ENCODE measurements around the gene STAT4. TPM values are rescaled to one million over a fixed set of nuclear protein-coding genes. Genes with fewer than 3 reads are reported as not detected.

STAT4 gene
- total RNA-seq, 1 donor from 2014 or later, result 1.0 TPM

- no peak for DNase-seq (ENCODE audit: low read depth, low spot score)
- Mint-ChIP-seq H3K9me3 (no peaks in the 10 kb centered on the region), H3K4me3 (no peak overlapping the region), H3K27me3 (ENCODE audit: low read depth) (peaks cover 10% of the 10 kb centered on the region), H3K27ac (ENCODE audit: unreplicated experiment) (no peak overlapping the region), H3K36me3 (ENCODE audit: low read depth) (no peaks in the 10 kb centered on the region), H3K4me1 (no peaks in the 10 kb centered on the region)
- TF ChIP-seq CTCF (conservative IDR thresholded peaks at IDR 0.05), result no peak
Measured at GRCh38 chr2:191020742-191021381, 129.9 kb downstream of the STAT4 start.

GRCh38 chr2:191020221-191020741, 130.5 kb downstream of the STAT4 start:
- Mint-ChIP-seq H3K36me3 (ENCODE audit: low read depth) (no peaks in the 10 kb centered on the region), H3K4me3 (no peak overlapping the region), H3K27me3 (ENCODE audit: low read depth) (peaks cover 14% of the 10 kb centered on the region), H3K9me3 (no peaks in the 10 kb centered on the region), H3K4me1 (no peaks in the 10 kb centered on the region), H3K27ac (ENCODE audit: unreplicated experiment) (no peak overlapping the region)
- TF ChIP-seq CTCF (conservative IDR thresholded peaks at IDR 0.05), result no peak
- peak; percentile 88 for DNase-seq (ENCODE audit: low read depth, low spot score)

GRCh38 chr2:191019376-191019775, 131.4 kb downstream of the STAT4 start:
- no peak overlapping the region for H3K27ac Mint-ChIP-seq (ENCODE audit: unreplicated experiment)
- DNase-seq (ENCODE audit: low read depth, low spot score), result no peak
- H3K4me1 Mint-ChIP-seq, result no peaks in the 10 kb centered on the region

GRCh38 chr2:191018643-191019119, 132.1 kb downstream of the STAT4 start:
- peak overlapping the region; percentile 64 for H3K4me3 Mint-ChIP-seq
- no peaks in the 10 kb centered on the region for H3K4me1 Mint-ChIP-seq
- peaks cover 16% of the 10 kb centered on the region for H3K27me3 Mint-ChIP-seq (ENCODE audit: low read depth)
- no peaks in the 10 kb centered on the region for H3K9me3 Mint-ChIP-seq
- TF ChIP-seq CTCF (conservative IDR thresholded peaks at IDR 0.05), result no peak
- no peak for DNase-seq (ENCODE audit: low read depth, low spot score)
- no peak overlapping the region for H3K27ac Mint-ChIP-seq (ENCODE audit: unreplicated experiment)
- H3K36me3 Mint-ChIP-seq (ENCODE audit: low read depth), result no peaks in the 10 kb centered on the region

More at GRCh38 chr2:191019376-191019775, 131.4 kb downstream of the STAT4 start:
- TF ChIP-seq CTCF (conservative IDR thresholded peaks at IDR 0.05), result no peak
- Mint-ChIP-seq H3K4me3 (no peak overlapping the region), H3K27me3 (ENCODE audit: low read depth) (peaks cover 16% of the 10 kb centered on the region), H3K36me3 (ENCODE audit: low read depth) (no peaks in the 10 kb centered on the region), H3K9me3 (no peaks in the 10 kb centered on the region)

GRCh38 chr2:191018048-191018447, 132.7 kb downstream of the STAT4 start:
- H3K9me3 Mint-ChIP-seq, result no peaks in the 10 kb centered on the region
- no peak overlapping the region for H3K27ac Mint-ChIP-seq (ENCODE audit: unreplicated experiment)
- peak overlapping the region; percentile 64 for H3K4me3 Mint-ChIP-seq
- no peaks in the 10 kb centered on the region for H3K4me1 Mint-ChIP-seq
- no peak for DNase-seq (ENCODE audit: low read depth, low spot score)
- H3K27me3 Mint-ChIP-seq (ENCODE audit: low read depth), result peaks cover 16% of the 10 kb centered on the region
- no peak for TF ChIP-seq CTCF (conservative IDR thresholded peaks at IDR 0.05)
- H3K36me3 Mint-ChIP-seq (ENCODE audit: low read depth), result no peaks in the 10 kb centered on the region

All from neural crest cell (in vitro differentiated cells).